ENCODE results near the gene SLC22A31.

SLC22A31 gene

GRCh38 chr16:89147085-89147817 is 53.1 kb downstream of the SLC22A31 start:
- DNase-seq, result no peak

- no peak for DNase-seq
These were observed 53.9 kb downstream of the SLC22A31 start for GRCh38 chr16:89146211-89147005.

Measured in CD4-positive, alpha-beta T cell treated with Interleukin-21 for 1 hour (primary cell).